Measurements from ENCODE around the gene MYCBPAP. TPM values are rescaled to one million over a fixed set of nuclear protein-coding genes. Genes with fewer than 3 reads are reported as not detected.

Gene MYCBPAP
- total RNA-seq, 4 donors from 2014 or later, result 0.64 to 3.7 (median 2.7) TPM; not detected in 1

DNA sequence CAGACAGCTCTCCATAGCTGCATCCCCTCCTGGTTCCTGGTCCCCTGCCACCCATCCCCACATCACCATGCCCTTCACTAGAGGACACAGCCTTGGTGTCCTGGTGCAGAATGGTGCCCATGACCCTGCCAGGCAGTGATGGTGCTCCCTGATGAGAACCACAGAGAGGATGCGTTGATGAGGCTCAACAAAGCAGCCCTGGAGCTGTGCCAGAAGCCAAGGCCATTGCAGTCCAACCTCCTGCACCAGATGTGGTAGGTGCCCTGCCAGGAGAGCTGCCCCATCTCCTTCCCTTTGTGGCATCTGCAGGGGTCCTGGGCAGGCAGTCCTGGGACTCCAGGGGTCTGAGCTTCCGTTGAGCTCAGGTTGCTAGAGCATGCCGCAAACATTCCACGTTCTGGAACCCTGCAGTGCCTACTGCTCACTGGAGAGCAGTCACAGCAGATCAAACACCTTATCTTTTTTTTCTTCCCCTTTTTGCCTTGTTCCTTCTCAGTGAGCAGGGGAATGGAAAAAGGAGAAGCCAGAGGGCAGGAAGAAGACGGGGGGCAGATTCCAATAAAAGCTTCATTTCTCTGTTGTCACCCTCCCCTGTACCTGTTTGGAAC is 19.0 kb downstream of the MYCBPAP start:
- no peak overlapping the region for H3K4me3 ChIP-seq
- no peak for TF ChIP-seq EP300 (IDR thresholded peaks at IDR 0.05; ENCODE audit: low read depth)
- no peak for TF ChIP-seq POLR2AphosphoS5 (IDR thresholded peaks at IDR 0.05)
- TF ChIP-seq, protein P1, sequence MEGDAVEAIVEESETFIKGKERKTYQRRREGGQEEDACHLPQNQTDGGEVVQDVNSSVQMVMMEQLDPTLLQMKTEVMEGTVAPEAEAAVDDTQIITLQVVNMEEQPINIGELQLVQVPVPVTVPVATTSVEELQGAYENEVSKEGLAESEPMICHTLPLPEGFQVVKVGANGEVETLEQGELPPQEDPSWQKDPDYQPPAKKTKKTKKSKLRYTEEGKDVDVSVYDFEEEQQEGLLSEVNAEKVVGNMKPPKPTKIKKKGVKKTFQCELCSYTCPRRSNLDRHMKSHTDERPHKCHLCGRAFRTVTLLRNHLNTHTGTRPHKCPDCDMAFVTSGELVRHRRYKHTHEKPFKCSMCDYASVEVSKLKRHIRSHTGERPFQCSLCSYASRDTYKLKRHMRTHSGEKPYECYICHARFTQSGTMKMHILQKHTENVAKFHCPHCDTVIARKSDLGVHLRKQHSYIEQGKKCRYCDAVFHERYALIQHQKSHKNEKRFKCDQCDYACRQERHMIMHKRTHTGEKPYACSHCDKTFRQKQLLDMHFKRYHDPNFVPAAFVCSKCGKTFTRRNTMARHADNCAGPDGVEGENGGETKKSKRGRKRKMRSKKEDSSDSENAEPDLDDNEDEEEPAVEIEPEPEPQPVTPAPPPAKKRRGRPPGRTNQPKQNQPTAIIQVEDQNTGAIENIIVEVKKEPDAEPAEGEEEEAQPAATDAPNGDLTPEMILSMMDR (IDR thresholded peaks at IDR 0.05), result no peak
- no peak for TF ChIP-seq POLR2A (IDR thresholded peaks at IDR 0.05)
- no peaks in the 10 kb centered on the region for H3K9me3 ChIP-seq
- H3K27me3 ChIP-seq, result peaks cover 16% of the 10 kb centered on the region
- DNase-seq, result no peak
- H3K27ac ChIP-seq, result no peak overlapping the region
- intact Hi-C loops (cut with DNase I; ENCODE audit: low total_unique reads), result no loop called here
- in situ Hi-C loops (cut with MboI; ENCODE audit: low pct_ligation_motif_present in 1 of 4, low pct_unique_long_range_greater_than_20kb in 1 of 4, low sequenced_read_pairs in 3 of 4), result loop anchor here in 2 of 4 donors (25.0 kb wide), 2 partner anchors 310 to 435 kb away; partner anchors contain the start of gene WFIKKN2 (in 1 of the 2)
- no peaks in the 10 kb centered on the region for H3K36me3 ChIP-seq
- 50 to 57% methylated on average over 2 to 5 of the region's 5 CpGs for WGBS, 2 donors (ENCODE audit: low coverage in 1 of 2)
- H3K4me1 ChIP-seq, result peaks cover 0 to 5% (median 3%) of the 10 kb centered on the region in 4 donors

GRCh38 chr17:50527949-50528474 is 19.8 kb downstream of the MYCBPAP start:
- in situ Hi-C loops (cut with MboI; ENCODE audit: low pct_ligation_motif_present in 1 of 4, low pct_unique_long_range_greater_than_20kb in 1 of 4, low sequenced_read_pairs in 3 of 4), result loop anchor here in 2 of 4 donors (25.0 kb wide), 2 partner anchors 309 to 434 kb away; partner anchors contain the start of gene WFIKKN2 (in 1 of the 2)

GRCh38 chr17:50529849-50530248 is 21.6 kb downstream of the MYCBPAP start:
- intact Hi-C loops (cut with DNase I; ENCODE audit: low total_unique reads) (no loop called here), in situ Hi-C loops (cut with MboI; ENCODE audit: low pct_ligation_motif_present in 1 of 4, low pct_unique_long_range_greater_than_20kb in 1 of 4, low sequenced_read_pairs in 3 of 4) (loop anchor here in 2 of 4 donors (25.0 kb wide), 2 partner anchors 307 to 432 kb away; partner anchors contain the start of gene WFIKKN2 (in 1 of the 2))
- H3K36me3 ChIP-seq, result no peaks in the 10 kb centered on the region
- H3K4me1 ChIP-seq, result peaks cover 9 to 28% (median 16%) of the 10 kb centered on the region in 4 donors
- WGBS, 2 donors (ENCODE audit: low coverage in 1 of 2), result 90 to 94% methylated on average over 2 to 7 of the region's 7 CpGs
- H3K4me3 ChIP-seq, result no peak overlapping the region
- TF ChIP-seq POLR2A (IDR thresholded peaks at IDR 0.05) (no peak), EP300 (IDR thresholded peaks at IDR 0.05; ENCODE audit: low read depth) (no peak), POLR2AphosphoS5 (IDR thresholded peaks at IDR 0.05) (no peak)
- TF ChIP-seq, protein P1 (IDR thresholded peaks at IDR 0.05), result no peak
- H3K27me3 ChIP-seq, result peaks cover 32% of the 10 kb centered on the region
- H3K27ac ChIP-seq, result no peak overlapping the region
- DNase-seq, result no peak
- H3K9me3 ChIP-seq, result no peaks in the 10 kb centered on the region

More at GRCh38 chr17:50527949-50528474, 19.8 kb downstream of the MYCBPAP start:
- DNase-seq, result no peak
- Histone ChIP-seq H3K27ac (no peak overlapping the region), H3K27me3 (peaks cover 24% of the 10 kb centered on the region), H3K4me3 (no peak overlapping the region), H3K9me3 (no peaks in the 10 kb centered on the region), H3K4me1 (peaks cover 4 to 12% (median 6%) of the 10 kb centered on the region in 4 donors), H3K36me3 (no peaks in the 10 kb centered on the region)
- TF ChIP-seq EP300 (IDR thresholded peaks at IDR 0.05; ENCODE audit: low read depth), result no peak
- no peak for TF ChIP-seq POLR2AphosphoS5 (IDR thresholded peaks at IDR 0.05)
- TF ChIP-seq, protein P1 (IDR thresholded peaks at IDR 0.05), result no peak
- TF ChIP-seq POLR2A (IDR thresholded peaks at IDR 0.05), result no peak
- 46 to 50% methylated on average over 2 to 4 of the region's 4 CpGs for WGBS, 2 donors (ENCODE audit: low coverage in 1 of 2)
- intact Hi-C loops (cut with DNase I; ENCODE audit: low total_unique reads), result no loop called here

DNA sequence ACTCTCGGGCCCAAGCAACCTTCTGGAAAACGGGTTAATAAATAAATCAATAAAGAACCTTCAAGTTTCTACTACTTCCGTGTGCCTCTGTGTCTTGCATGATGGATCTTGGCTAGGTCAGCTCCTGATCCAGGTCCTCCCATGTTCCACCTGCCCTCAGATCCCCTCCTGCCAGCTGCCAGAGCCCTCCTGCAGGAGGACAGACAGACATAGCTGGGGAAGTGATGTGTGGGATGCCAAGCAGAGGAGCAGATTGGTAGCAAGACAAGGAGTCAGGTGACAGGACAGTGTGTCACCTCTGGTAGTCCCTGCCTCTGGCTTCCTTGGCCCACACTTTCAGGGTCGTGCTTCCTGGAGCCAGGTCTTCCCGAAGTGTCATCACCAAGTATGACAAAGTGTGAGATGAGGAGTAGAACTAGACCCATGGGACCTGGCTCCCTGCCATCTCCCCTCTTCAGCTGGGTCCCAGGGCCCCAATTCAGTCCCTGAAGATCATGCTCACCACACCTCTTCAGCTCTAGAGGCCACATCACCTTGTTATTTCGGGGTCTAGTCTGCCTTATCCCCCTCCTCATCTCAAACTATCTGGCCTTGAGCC is 23.3 kb downstream of the MYCBPAP start:
- H3K4me1 ChIP-seq, result peaks cover 9 to 30% (median 19%) of the 10 kb centered on the region in 4 donors
- no peak overlapping the region for H3K4me3 ChIP-seq
- 61% methylated on average over 6 of the region's 6 CpGs; no CpG with 5 or more reads in 1 of the 2 donors for WGBS, 2 donors (ENCODE audit: low coverage in 1 of 2)
- H3K27ac ChIP-seq, result peak overlapping the region in 1 of 4 donors; percentile 90
- no peak for TF ChIP-seq POLR2AphosphoS5 (IDR thresholded peaks at IDR 0.05)
- TF ChIP-seq EP300 (IDR thresholded peaks at IDR 0.05; ENCODE audit: low read depth), result no peak
- no peak for TF ChIP-seq POLR2A (IDR thresholded peaks at IDR 0.05)
- TF ChIP-seq, protein P1 (IDR thresholded peaks at IDR 0.05), result no peak
- no peak for DNase-seq
- peaks cover 32% of the 10 kb centered on the region for H3K27me3 ChIP-seq
- in situ Hi-C loops (cut with MboI; ENCODE audit: low pct_ligation_motif_present in 1 of 4, low pct_unique_long_range_greater_than_20kb in 1 of 4, low sequenced_read_pairs in 3 of 4) (loop anchor here in 2 of 4 donors (25.0 kb wide), 2 partner anchors 306 to 431 kb away; partner anchors contain the start of gene WFIKKN2 (in 1 of the 2)), intact Hi-C loops (cut with DNase I; ENCODE audit: low total_unique reads) (no loop called here)
- H3K36me3 ChIP-seq, result no peaks in the 10 kb centered on the region
- H3K9me3 ChIP-seq, result no peaks in the 10 kb centered on the region

All from transverse colon (tissue), 4 donors.